HL-60/S4 treated with retinoic acid at 250 ng/mL for 4 days and 3 days (cell line): ENCODE data around the gene SNED1.
"Not testable (repeated sequence)": the region's sequence is repeated elsewhere in the genome, so short reads cannot be mapped to it uniquely, and the experiment has no call there.

Experiments used
- in situ Hi-C: fragments of 300-500 bp; cut with MboI; formaldehyde crosslinking; loops from 2 replicates; pipeline ENCODE4 v1.7.0; 2022; ENCODE audit warnings: low sequenced_read_pairs

SNED1 gene

GRCh38 chr2:241081643-241082340 lies 83.4 kb downstream of the SNED1 start:
- in situ Hi-C loops, result no loop called here

DNA sequence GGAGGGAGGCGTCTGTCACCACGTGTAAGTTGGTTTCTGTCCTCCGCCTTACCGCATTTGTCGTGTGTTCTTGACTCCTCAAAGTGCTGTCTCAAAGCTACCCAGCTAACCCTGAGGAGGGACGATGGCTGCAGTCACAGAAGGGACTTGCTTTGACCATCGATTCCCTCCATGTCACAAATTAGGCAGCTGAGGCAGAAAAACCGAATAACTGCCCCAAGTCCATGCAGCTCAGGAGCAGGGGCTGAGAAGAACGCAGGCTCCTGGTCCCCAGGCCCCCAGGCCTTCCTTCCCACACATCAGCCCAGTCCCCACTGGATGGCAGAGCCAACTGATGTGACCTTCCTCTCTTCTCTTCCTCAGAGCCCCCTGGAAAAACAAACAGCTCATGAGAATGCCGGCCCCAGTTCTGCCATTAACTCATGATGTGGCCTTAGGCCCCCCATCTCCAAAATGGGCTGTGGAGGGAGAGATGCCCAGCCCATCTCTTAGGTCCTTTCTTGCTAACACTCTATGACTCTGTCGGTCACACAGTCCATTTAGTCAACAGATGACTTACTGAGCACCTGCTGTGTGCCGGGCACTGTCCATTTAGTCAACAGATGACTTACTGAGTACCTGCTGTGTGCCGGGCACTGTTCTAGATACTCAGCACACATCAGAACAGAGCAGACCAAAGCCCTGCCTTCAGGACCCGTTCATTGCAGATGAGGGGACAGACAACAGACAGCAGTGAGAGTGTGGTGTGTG lies 84.1 kb downstream of the SNED1 start:
- in situ Hi-C loops, result no loop called here

DNA sequence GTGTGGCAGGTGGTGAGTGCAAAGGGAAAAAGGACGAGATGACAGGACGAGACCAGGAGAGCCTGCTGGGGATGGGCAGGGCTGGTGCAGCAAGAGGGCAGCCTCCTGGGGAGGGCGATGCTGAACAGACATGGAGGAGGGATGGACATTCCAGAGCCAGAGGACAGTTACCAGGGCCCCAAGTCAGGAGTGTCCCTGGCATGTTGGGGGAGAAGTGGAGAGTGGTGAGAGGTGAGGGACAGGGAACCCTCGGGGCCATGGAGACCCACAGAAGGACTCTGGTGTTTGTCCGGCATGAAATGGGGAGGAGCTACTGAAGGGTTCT lies 84.6 kb downstream of the SNED1 start:
- in situ Hi-C loops, result no loop called here

DNA sequence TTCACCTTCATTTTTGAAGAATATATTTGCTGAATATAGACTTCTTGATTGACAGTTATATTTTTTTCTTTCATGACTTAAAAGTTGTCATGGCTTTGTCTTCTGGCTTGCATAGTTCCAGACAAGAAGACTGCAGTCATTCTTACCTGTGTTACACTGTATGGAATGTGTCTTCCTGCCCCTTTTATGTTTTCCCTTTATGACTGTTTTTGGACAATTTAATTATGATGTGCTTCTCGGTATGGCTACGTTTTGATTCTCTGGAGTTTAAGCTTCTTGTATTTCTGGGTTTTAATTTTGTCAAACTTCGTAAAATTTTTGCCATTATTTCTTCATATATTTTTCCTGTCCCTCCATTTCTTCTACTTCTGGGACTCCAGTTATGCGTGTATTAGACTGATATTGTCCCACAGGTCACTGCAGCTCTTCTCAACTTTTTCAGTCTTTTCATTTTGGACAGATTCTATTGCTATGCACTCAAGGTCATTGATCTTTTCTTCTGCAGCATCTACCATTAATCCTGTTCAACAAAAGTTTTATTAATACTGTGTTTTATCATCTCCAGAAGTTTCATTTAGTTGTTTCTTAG lies 86.5 kb downstream of the SNED1 start:
- in situ Hi-C loops, result no loop called here

DNA sequence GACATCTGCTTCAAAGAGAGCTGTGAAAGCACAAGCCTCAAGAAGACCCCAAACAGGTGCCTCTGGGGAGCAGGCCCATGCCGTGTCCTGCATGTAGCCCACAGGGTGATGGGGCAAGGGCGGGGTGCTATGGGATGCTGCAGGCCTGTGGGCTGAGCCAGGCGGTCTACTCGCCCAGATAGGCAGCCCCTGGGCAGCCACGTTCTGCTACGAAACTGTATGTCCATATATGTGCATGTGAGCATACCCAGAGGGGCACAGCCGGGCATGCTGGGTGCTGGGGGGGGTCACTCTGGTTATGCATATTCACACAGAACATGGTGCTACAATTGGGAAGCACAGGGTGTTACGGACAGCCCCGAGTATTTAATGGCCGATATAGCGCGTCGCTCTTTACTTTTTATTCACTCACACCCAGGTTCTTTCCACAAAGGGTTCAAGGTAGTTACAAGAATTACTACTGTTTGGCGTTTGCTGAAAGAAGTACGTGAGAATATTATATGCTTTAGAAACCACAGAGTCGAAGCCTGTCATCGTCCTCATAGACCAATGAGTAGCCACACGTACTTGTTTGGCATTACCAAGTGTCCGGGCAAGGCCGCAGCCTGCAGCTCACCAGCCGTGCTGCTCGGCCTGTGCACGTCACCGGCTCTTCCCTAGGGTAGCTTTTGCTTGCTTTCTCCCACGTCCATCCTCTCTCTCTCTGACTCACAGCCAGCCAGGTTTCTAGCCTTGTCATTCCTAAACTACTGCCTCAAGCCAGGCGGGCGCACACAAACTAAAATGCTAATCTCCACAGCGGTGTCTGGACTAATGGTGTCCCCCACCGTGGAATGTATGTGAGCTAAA lies 89.2 kb downstream of the SNED1 start:
- in situ Hi-C loops, result no loop called here

- in situ Hi-C loops, result no loop called here
These were observed 90.0 kb downstream of the SNED1 start for GRCh38 chr2:241088376-241088775.

- in situ Hi-C loops, result no loop called here
These were observed 90.6 kb downstream of the SNED1 start for GRCh38 chr2:241088791-241089732.

GRCh38 chr2:241091201-241091600 lies 92.8 kb downstream of the SNED1 start:
- in situ Hi-C loops, result no loop called here

GRCh38 chr2:241091734-241092445 lies 93.5 kb downstream of the SNED1 start:
- in situ Hi-C loops, result no loop called here

- in situ Hi-C loops, result no loop called here
These were observed 94.3 kb downstream of the SNED1 start for GRCh38 chr2:241092677-241093076.

GRCh38 chr2:241093133-241093781 lies 94.8 kb downstream of the SNED1 start:
- in situ Hi-C loops, result not testable (repeated sequence)

DNA sequence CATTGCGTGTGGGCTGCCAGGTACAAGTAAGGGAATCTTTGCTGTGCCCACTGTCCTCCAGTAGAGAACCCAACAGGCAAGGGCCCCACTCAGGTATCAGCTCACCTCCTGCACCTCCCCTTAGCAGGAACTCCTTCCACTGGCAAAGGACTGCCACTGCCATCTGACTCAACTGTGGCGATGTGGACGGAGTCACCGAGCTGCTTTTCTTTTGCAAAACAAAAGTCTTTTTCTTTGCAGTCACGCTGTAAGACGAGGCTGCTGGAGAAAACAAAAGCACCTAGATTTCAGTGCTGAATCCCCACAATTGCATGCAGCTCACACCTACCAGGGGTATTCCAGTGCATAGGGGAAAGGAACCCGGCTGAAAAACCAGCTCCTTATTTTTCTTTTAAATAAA lies 95.8 kb downstream of the SNED1 start:
- in situ Hi-C loops, result no loop called here

DNA sequence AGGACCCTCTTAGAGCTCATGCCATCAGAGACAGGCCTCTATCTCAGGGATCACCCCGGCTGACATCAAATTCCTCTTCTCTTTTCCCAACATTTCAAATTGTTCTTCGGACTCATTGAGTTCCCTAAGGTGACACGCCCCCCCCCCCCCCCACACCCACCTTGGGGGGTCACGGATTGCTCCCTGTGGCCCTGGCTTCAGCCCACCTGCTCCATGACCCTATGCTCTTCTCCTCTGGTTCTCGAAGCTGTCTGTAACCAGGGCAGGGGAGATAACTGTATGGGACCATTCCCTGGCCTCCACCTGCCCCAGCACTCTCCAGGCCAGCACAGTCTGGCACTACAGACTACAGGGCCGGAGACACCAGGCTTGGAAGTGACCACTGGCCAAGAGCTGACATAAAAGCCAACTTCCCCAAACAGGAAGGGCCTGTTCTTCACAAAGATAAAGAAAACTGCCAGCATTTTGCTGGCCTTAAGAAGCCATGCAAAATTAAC lies 96.6 kb downstream of the SNED1 start:
- in situ Hi-C loops, result no loop called here

DNA sequence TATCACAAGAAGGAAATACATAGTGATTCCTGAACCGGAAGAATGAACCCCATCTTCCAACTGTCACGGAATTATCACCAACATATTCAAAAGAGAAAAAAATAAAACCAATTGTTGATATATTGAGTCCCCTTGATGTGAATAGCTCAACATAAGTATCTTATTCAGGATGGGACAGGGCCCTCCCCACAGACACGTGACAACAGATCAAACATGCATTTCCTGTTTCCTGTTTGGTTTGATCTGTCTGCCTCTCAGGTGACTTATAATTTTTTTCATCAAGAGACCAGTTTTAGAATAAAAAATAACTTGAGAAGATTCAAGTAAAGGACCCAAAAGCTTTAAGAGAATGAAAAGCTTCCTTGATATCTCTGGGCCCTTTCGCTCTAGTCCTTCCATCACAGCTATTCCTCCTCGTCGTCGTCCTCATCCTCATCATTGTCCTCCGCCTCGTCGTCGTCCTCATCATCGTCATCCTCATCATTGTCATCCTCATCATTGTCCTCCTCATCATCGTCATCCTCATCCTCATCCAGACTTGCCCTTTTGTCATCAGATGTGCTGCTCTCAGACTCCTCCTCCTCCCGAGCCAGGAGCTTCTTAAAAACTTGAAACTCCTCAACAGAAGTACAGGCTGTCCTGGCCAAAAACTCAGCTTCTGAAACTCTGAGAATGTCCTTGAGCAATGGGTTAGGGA lies 97.3 kb downstream of the SNED1 start:
- in situ Hi-C loops, result no loop called here

DNA sequence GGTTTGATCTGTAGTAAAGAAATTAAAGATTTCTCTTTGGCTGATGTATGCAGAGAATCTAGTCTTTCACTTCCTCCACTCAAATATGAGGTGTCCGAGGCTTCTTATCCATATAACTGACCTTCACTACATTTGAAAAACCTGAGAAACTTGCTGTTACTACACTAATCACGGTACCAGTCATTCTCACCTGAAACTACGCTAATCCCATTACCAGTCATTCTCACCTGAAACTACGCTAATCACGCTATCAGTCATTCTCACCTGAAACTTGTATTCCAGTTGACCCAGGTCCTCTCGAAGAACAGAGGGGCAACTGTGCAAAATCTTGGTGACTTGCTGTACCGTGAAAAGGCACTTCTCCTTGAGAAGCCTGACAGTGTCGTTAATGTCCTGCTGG lies 98.6 kb downstream of the SNED1 start:
- in situ Hi-C loops, result no loop called here

- in situ Hi-C loops, result no loop called here
These were observed 100.8 kb downstream of the SNED1 start for GRCh38 chr2:241099246-241099645.

- in situ Hi-C loops, result no loop called here
These were observed 103.9 kb downstream of the SNED1 start, which contains the start of gene MTERF4 for GRCh38 chr2:241102239-241102803. Gene MTERF4 (minus strand): TSS chr2:241102287. CDS start chr2:241102273, 14 bp downstream.

- in situ Hi-C loops, result no loop called here
These were observed 104.8 kb downstream of the SNED1 start for GRCh38 chr2:241103176-241103595.
